Stimulated activated CD8-positive, alpha-beta memory T cell treated with anti-CD3 and anti-CD28 coated beads, Interleukin-2, amount 100 ng/mL, for 1 hour (primary cell): Measurements from ENCODE around the gene DRAXIN.

Experiments
- DNase-seq, 2 donors: peaks; one replicate each; pipeline ENCODE4 v3.0.0-alpha.2; 2020; ENCODE audit warnings: low read depth in 2 of 2

The DRAXIN gene

DNA sequence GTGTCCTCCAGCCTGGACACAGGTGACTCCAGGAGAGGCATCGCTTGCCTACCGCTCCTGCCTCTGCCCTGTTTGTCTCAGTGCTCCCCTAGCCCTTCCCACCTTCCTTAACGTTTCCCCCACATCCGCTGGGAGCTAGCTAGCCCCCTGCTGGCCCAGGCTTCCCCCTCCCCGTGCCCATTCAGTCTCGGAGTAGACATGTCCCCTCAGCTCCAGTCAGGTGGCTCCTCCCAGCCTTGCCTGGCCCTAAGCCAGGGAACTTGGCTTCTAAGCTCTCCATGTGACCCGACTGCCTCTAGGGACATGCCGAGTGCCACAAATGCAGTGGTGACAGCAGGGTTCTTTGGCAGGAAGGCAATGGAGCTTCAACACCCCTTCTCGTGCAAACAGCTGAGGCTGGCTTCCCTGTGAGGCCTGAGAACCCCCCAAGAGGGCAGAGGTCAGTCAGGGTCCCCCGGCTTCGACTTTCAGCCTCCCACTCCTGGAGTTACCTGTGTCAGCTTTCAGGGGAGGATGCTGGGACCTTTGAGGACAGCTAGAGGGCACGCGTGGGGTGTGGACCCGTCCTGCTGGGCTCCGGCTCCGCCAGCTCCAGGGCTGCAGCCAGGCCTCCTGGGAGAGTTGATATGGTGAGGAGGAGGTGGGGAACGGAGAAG lies 16.2 kb downstream of the DRAXIN start:
- no peak for DNase-seq

DNA sequence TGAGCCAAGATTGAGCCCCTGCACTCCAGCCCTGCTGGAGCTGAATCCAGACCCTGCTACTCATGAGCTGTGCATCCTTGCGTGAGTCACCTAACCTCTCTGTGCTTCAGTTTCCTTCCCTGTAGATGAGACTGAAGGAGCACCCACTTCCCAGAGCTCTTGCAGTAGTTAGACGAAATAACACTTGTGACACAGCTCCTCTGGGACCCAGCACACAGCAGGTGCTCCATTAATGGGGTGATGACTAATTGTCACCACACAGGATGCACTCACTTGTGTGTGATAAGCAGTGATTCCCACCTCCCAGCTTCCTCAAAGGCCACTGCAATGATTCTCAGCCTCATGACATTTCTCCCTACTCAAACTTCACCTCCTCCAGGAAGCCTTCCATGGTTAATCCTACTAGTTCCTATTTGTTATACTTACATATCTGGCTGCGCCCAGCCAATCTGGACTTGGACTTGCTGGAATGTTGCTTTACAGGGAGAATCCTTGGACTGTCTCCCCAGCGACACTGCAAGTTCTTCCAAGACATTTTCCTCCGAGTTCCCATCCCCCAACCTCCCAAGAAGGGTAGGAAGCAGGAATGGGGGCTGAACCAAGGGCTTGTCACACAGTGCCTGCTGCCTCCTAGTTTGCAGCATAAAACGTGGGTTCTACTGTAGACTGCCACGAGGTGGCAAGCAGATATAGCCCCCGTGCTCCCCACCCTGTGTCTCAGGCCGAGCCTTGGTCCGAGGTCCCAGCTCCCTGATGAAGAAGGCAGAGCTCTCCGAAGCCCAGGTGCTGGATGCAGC lies 17.2 kb downstream of the DRAXIN start:
- DNase-seq = no peak

DNA sequence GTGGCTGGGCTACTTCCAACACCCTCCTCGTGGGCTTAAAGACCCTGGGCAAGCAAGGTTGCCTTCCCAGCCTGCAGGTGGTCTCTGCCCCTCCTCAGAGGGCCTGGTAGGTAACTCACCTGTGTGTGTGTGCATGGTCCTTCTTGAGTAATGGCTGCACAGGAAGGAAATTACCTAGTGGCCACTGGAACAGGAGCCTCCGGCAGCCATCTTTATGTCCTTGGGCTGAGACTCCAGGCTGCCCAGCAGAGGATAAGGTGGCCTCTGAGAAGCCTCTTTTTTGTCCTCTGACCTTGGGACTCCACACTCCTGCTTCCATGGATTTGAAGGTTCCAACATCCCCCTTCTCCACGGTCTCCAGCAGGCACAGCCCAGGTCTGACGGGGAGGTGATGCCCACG lies 20.0 kb downstream of the DRAXIN start:
- no peak for DNase-seq

GRCh38 chr1:11712285-11712684 lies 20.8 kb downstream of the DRAXIN start:
- DNase-seq = no peak

GRCh38 chr1:11713095-11713494 lies 21.6 kb downstream of the DRAXIN start:
- no peak for DNase-seq

GRCh38 chr1:11714831-11715575 lies 23.5 kb downstream of the DRAXIN start:
- no peak for DNase-seq

DNA sequence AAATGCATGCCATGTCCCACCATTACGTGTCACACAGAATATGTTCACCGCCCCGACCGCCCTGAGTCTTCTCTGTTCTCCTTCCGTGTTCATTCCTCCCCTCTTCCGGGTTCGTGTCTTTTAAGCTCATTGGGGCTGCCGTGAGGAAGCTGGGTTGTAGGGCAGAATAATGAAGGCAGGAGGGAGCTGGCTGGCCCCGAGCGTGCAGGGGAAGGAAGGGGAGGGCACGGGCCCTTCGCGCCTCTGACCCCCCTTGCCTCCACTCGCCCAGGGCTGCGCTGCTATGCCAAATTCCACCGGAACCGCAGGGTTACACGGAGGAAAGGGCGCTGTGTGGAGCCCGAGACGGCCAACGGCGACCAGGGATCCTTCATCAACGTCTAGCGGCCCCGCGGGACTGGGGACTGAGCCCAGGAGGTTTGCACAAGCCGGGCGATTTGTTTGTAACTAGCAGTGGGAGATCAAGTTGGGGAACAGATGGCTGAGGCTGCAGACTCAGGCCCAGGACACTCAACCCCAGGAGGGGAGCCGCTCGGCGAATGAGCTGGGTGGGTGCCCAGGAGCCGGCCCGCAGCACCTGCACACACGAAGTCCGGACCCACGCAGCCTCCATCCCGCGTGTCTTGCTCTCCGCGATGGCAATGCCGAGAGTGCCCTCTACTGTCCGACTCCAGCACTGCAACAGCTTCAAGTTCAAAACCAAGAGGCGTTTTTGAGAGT lies 28.0 kb downstream of the DRAXIN start:
- peak; percentile 73 to 74 for DNase-seq

DNA sequence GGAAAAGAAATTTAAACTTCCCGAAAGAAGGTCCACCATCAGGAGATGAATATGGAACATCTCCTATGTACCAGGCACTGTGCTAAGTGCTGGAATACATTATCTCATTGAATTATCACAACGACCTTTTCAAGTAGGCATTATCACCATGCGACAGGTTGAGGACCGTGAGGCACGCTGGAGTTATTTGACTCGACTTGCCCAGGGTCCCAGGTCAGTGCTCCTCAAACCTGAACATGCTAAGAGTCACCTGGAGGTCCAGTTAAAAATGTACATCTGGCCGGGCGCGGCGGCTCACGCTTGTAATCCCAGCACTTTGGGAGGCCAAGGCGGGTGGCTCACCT lies 28.5 kb downstream of the DRAXIN start:
- DNase-seq = no peak

DNA sequence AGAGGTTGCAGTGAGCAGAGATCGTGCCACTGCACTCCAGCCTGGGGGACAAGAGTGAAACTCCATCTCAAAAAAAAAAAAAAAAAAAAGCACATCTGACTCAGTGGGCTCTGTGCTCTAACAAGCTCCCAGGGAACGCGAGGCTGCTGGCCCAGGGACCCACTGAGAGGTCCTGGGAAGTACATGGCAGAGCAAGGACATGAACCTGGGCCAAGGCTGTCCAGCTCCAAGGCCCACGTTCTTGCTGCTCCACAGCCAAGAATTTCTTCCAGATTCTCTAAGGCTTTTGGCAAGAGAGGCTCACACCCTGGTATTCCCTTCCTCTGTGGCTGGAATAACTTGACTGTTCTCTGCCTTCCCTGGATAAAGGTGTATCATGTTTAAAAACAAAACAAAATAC lies 29.0 kb downstream of the DRAXIN start:
- DNase-seq = no peak

GRCh38 chr1:11721311-11721710 lies 29.8 kb downstream of the DRAXIN start:
- no peak for DNase-seq

GRCh38 chr1:11722538-11722937 lies 31.0 kb downstream of the DRAXIN start:
- DNase-seq = no peak

DNA sequence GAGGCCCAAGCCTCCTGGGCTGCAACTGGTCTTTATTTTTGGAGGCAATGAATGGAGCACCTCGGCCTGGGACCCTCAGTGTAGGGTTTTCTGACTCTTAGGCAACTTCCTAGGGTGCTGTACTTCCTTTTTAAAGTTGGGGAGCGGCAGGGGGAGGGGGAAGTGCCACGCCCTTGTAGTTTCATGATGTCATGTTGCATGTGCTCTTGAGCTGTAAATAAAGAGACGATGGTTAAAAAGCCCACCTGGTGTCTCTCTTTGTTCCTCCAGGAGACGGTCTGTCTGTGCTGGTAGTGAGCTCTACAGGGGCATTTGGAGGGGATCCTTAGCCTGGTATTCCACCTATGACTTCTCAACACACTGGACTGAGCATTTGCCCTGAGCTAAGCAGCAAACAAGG lies 34.1 kb downstream of the DRAXIN start:
- no peak for DNase-seq

- DNase-seq = no peak
These were observed 35.6 kb downstream of the DRAXIN start for GRCh38 chr1:11727119-11727518.

DNA sequence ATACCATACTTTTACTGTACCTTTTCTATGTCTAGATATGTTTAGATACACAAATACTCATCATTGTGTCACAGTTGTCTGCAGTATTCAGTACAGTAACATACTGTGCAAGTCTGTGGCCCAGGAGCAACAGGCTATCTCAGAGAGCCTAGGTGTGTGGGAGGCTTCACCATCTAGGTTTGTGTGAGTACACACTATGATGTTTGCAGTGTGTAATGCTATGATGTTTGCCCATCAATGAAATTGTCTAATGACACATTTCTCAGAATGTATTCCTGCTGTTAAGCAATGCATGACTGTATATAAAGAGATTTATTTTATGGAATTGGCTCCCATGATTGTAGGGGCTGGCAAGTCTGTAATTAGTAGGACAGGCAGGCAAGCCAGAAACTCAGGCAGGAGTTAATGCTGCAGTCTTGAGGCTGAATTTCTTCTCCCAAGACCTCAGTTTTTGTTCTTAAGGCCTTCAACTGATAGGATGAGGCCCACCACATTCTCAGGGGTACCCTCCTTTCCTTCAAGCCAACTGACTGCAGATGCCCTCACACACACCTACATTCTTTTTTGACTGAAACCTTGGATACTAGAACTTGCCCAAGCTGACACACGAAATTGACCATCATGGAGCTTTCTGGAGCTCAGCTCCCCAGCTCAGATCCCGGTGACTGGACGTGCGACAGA lies 36.8 kb downstream of the DRAXIN start:
- no peak for DNase-seq

DNA sequence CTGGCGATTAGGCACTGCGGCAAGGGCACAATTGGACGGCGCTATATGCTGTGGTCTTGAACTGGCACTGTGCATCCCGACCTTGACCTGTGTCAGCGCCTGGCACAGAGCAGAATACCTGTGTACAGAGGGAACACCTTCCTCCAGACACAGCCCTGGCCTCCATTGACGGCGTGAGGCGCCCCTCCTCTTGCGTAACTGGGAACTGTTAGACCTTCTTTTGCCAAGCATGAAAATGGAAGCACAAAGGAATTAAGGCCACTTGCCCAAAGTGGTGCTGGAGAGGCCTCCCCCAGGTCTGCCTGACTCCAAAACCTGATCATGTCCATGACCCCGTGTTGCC lies 37.6 kb downstream of the DRAXIN start:
- no peak for DNase-seq

- DNase-seq = no peak
These were observed 38.3 kb downstream of the DRAXIN start for GRCh38 chr1:11729498-11730428.

- peak in 1 of 2 donors; percentile 32 for DNase-seq
These were observed 39.0 kb downstream of the DRAXIN start for GRCh38 chr1:11730429-11730891.

- DNase-seq = no peak
These were observed 40.3 kb downstream of the DRAXIN start for GRCh38 chr1:11731691-11732283.

GRCh38 chr1:11733306-11733705 lies 41.8 kb downstream of the DRAXIN start:
- no peak for DNase-seq

GRCh38 chr1:11735531-11735853 lies 44.0 kb downstream of the DRAXIN start:
- DNase-seq = no peak
